C4-2B (cell line): Measurements from ENCODE around the gene SAP25.

Experiments
- CTCF ChIP-seq: fragments of 450-650 bp; conservative IDR thresholded peaks from 2 replicates; pipeline ENCODE4 v1.5.1; 2017; ENCODE audit warnings: mild to moderate bottlenecking
- ZFX ChIP-seq: fragments of 450-650 bp; IDR thresholded peaks from 2 replicates; pipeline ENCODE4 v1.6.1; 2017

GRCh38 chr7:100603726-100604027 lies 30.0 kb upstream of the SAP25 start:
- TF ChIP-seq CTCF (no peak), ZFX (no peak)
